HepG2 (cell line): ENCODE data around the gene MYADML2. TPM values are rescaled to one million over a fixed set of nuclear protein-coding genes. Genes with fewer than 3 reads are reported as not detected.

Source experiments
- ETV6 ChIP-seq: sonication (generic); formaldehyde crosslinking; conservative IDR thresholded peaks from 2 replicates; pipeline ENCODE4 v1.4.0; 2020; ENCODE audit warnings: missing genetic modification reagents
- FOXK1 ChIP-seq: sonication (generic); formaldehyde crosslinking; IDR thresholded peaks from 2 replicates; pipeline ENCODE4 v1.4.0; 2020; ENCODE audit warnings: low read depth, missing genetic modification reagents, borderline replicate concordance
- GATAD2A ChIP-seq: IDR thresholded peaks from 2 replicates; pipeline ENCODE4 v1.6.1; 2016
- HDAC2 ChIP-seq: sonication (generic); formaldehyde crosslinking; IDR thresholded peaks from 2 replicates; pipeline ENCODE4 v1.4.0; 2020; ENCODE audit warnings: missing genetic modification reagents
- IRF2 ChIP-seq: IDR thresholded peaks from 2 replicates; pipeline ENCODE4 v1.6.1; 2018; ENCODE audit warnings: missing genetic modification reagents, missing compliant biosample characterization
- KDM1A ChIP-seq: IDR thresholded peaks from 2 replicates; pipeline ENCODE4 v1.6.1; 2016; ENCODE audit warnings: missing compliant biosample characterization
- MXD4 ChIP-seq: IDR thresholded peaks from 2 replicates; pipeline ENCODE4 v1.6.1; 2016; ENCODE audit warnings: mild to moderate bottlenecking, missing biosample characterization, missing genetic modification reagents
- SP2 ChIP-seq: sonication (generic); formaldehyde crosslinking; IDR thresholded peaks from 2 replicates; pipeline ENCODE4 v1.5.1; 2020; ENCODE audit warnings: mild to moderate bottlenecking, missing genetic modification reagents
- TRIM24 ChIP-seq: sonication (generic); formaldehyde crosslinking; IDR thresholded peaks from 2 replicates; pipeline ENCODE4 v1.8.0; 2022; ENCODE audit warnings: mild to moderate bottlenecking, missing genetic modification reagents
- ZNF335 ChIP-seq: sonication (generic); formaldehyde crosslinking; IDR thresholded peaks from 2 replicates; pipeline ENCODE4 v1.4.0; 2020; ENCODE audit warnings: missing genetic modification reagents
- ZNF543 ChIP-seq: sonication (generic); formaldehyde crosslinking; IDR thresholded peaks from 2 replicates; pipeline ENCODE4 v1.4.0; 2020; ENCODE audit warnings: mild to moderate bottlenecking, missing genetic modification reagents
- ZNF558 ChIP-seq: sonication (generic); formaldehyde crosslinking; IDR thresholded peaks from 2 replicates; pipeline ENCODE4 v1.9.0; 2022; ENCODE audit warnings: mild to moderate bottlenecking, missing genetic modification reagents, borderline replicate concordance
- polyA plus RNA-seq, 8 experiments: library from polyadenylated mRNA; depleted of rRNA in 3 of 8; stranded (reverse) in 7 of 8; unstranded in 1 of 8; fragments of >200 nt; fragmentation: Illumina TruSeq in 4 of 8; extraction: Trizol in 4 of 8; gene quantifications; 2 replicates each; pipeline versions ENCODE4 v1.2.1 to v1.2.3, GENCODE V29; 2011 to 2016; ENCODE audit warnings: low read depth in 4 of 8, missing spikeins in 1 of 8, mixed read lengths in 1 of 8; ENCODE audit not compliant: insufficient read depth in 1 of 8
- total RNA-seq, 5 experiments: library from RNA; depleted of rRNA; stranded (reverse); fragments of >200 nt; fragmentation: Illumina TruSeq; extraction: Trizol; gene quantifications; 2 replicates each; pipeline ENCODE4 v1.2.3, GENCODE V29; 2016; ENCODE audit warnings: low read depth in 1 of 5
- TF ChIP-seq, protein P1 (sequence below): sonication (generic); formaldehyde crosslinking; IDR thresholded peaks from 2 replicates; pipeline ENCODE4 v1.4.0; 2020; ENCODE audit warnings: low read depth, missing genetic modification reagents
- TF ChIP-seq, protein P2 (sequence below): sonication (generic); formaldehyde crosslinking; IDR thresholded peaks from 2 replicates; pipeline ENCODE4 v1.4.0; 2020; ENCODE audit warnings: missing genetic modification reagents
- TF ChIP-seq, protein P3 (sequence below): IDR thresholded peaks from 2 replicates; pipeline ENCODE4 v1.6.1; 2016; ENCODE audit warnings: control low read depth

MYADML2 gene
- total and polyA plus RNA-seq, 2 of the 13 experiments (the other 11 are each of a cell fraction or from before 2014, with no cell fraction given): not detected

DNA sequence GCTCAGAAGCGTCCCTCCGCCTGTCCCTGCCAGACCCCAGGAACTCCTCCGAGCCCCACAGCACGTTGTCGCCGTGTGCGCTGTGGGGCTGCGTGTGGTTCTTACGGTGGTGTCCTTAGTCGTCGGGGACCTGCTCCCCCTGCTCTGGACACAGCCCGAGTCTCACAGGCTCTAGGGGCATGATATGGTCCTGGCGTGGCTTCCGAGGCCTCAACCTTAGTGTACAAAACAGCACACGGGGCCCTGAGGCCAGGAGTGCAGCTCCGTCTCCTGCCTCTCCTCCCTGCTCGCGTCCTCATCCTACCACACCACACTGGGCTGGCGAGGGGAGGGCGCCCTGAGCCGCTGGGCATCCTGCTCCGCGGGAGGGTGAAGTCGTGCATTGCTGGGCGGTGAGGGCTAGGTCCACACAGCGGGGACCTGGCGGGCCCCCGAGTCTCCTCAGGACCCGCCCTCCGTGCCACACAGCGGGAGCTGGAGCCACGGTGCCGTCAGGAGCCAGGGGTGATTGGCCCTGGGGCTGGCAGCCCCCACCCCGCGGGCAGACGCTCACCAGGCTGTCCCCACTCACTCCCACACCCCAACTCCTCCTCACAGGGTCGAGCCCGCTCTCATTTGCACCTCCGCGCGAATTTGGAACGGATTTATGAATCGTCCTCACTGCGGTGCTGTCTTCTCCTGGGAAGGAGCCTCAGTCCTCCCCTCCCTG, 18.3 kb downstream of the MYADML2 start (continued):
- TF ChIP-seq, protein P1, sequence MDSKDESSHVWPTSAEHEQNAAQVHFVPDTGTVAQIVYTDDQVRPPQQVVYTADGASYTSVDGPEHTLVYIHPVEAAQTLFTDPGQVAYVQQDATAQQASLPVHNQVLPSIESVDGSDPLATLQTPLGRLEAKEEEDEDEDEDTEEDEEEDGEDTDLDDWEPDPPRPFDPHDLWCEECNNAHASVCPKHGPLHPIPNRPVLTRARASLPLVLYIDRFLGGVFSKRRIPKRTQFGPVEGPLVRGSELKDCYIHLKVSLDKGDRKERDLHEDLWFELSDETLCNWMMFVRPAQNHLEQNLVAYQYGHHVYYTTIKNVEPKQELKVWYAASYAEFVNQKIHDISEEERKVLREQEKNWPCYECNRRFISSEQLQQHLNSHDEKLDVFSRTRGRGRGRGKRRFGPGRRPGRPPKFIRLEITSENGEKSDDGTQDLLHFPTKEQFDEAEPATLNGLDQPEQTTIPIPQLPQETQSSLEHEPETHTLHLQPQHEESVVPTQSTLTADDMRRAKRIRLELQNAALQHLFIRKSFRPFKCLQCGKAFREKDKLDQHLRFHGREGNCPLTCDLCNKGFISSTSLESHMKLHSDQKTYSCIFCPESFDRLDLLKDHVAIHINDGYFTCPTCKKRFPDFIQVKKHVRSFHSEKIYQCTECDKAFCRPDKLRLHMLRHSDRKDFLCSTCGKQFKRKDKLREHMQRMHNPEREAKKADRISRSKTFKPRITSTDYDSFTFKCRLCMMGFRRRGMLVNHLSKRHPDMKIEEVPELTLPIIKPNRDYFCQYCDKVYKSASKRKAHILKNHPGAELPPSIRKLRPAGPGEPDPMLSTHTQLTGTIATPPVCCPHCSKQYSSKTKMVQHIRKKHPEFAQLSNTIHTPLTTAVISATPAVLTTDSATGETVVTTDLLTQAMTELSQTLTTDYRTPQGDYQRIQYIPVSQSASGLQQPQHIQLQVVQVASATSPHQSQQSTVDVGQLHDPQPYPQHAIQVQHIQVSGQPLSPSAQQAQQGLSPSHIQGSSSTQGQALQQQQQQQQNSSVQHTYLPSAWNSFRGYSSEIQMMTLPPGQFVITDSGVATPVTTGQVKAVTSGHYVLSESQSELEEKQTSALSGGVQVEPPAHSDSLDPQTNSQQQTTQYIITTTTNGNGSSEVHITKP: 0 out of 2 replicates have a peak, but pooled peaks have one; percentile 50
- TF ChIP-seq HDAC2: 0 out of 2 replicates have a peak, but pooled peaks have one; percentile 49
- TF ChIP-seq KDM1A (CRISPR knock-in tag): 0 out of 2 replicates have a peak, but pooled peaks have one; percentile 20
- TF ChIP-seq MXD4 (CRISPR knock-in tag): no peak
- 0 out of 2 replicates have a peak, but pooled peaks have one; percentile 21 for TF ChIP-seq ZNF335 (CRISPR knock-in tag)
- TF ChIP-seq, protein P2, sequence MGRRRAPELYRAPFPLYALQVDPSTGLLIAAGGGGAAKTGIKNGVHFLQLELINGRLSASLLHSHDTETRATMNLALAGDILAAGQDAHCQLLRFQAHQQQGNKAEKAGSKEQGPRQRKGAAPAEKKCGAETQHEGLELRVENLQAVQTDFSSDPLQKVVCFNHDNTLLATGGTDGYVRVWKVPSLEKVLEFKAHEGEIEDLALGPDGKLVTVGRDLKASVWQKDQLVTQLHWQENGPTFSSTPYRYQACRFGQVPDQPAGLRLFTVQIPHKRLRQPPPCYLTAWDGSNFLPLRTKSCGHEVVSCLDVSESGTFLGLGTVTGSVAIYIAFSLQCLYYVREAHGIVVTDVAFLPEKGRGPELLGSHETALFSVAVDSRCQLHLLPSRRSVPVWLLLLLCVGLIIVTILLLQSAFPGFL (CRISPR knock-in tag): no peak
- TF ChIP-seq, protein P3, sequence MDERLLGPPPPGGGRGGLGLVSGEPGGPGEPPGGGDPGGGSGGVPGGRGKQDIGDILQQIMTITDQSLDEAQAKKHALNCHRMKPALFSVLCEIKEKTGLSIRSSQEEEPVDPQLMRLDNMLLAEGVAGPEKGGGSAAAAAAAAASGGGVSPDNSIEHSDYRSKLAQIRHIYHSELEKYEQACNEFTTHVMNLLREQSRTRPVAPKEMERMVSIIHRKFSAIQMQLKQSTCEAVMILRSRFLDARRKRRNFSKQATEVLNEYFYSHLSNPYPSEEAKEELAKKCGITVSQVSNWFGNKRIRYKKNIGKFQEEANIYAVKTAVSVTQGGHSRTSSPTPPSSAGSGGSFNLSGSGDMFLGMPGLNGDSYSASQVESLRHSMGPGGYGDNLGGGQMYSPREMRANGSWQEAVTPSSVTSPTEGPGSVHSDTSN (CRISPR knock-in tag): no peak
- 0 out of 2 replicates have a peak, but pooled peaks have one; percentile 33 for TF ChIP-seq ZNF558
- TF ChIP-seq ETV6: no peak
- no peak for TF ChIP-seq SP2 (CRISPR knock-in tag)
- 0 out of 2 replicates have a peak, but pooled peaks have one; percentile 37 for TF ChIP-seq IRF2 (CRISPR knock-in tag)
- TF ChIP-seq ZNF543 (CRISPR knock-in tag): no peak
- TF ChIP-seq GATAD2A (CRISPR knock-in tag): peak; percentile 47; the same call in 1 of the 2 replicates
- TF ChIP-seq FOXK1 (CRISPR knock-in tag): no peak
- 0 out of 2 replicates have a peak, but pooled peaks have one; percentile 24 for TF ChIP-seq TRIM24 (CRISPR knock-in tag)
